ENCODE data around the gene NET1. TPM values are rescaled to one million over a fixed set of nuclear protein-coding genes. Genes with fewer than 3 reads are reported as not detected.

The NET1 gene
- total RNA-seq, 1 donor from 2014 or later: 113 TPM

- H3K36me3 ChIP-seq (ENCODE audit: control insufficient read depth, insufficient read depth, low read length): no peaks in the 10 kb centered on the region
- no peaks in the 10 kb centered on the region for H3K27me3 ChIP-seq (ENCODE audit: control insufficient read depth, insufficient read depth, low read length)
- no peak for TF ChIP-seq CTCF (IDR thresholded peaks at IDR 0.05; ENCODE audit: insufficient read depth, low read length, poor library complexity, severe bottlenecking)
- peak overlapping the region; percentile 87 for H3K4me3 ChIP-seq (ENCODE audit: low read depth, low read length)
- DNase-seq (ENCODE audit: low read depth): no peak
Observed at GRCh38 chr10:5448333-5449001, 36.1 kb downstream of the NET1 start.

GRCh38 chr10:5449227-5449626 lies 36.9 kb downstream of the NET1 start:
- no peak for DNase-seq (ENCODE audit: low read depth)
- Histone ChIP-seq H3K4me3 (ENCODE audit: low read depth, low read length) (peak overlapping the region; percentile 87), H3K27me3 (ENCODE audit: control insufficient read depth, insufficient read depth, low read length) (no peaks in the 10 kb centered on the region), H3K36me3 (ENCODE audit: control insufficient read depth, insufficient read depth, low read length) (no peaks in the 10 kb centered on the region)
- no peak for TF ChIP-seq CTCF (IDR thresholded peaks at IDR 0.05; ENCODE audit: insufficient read depth, low read length, poor library complexity, severe bottlenecking)

GRCh38 chr10:5449823-5450222 lies 37.5 kb downstream of the NET1 start:
- no peaks in the 10 kb centered on the region for H3K27me3 ChIP-seq (ENCODE audit: control insufficient read depth, insufficient read depth, low read length)
- peak overlapping the region; percentile 19 for H3K4me3 ChIP-seq (ENCODE audit: low read depth, low read length)
- no peak for DNase-seq (ENCODE audit: low read depth)
- peak; percentile 29 for TF ChIP-seq CTCF (IDR thresholded peaks at IDR 0.05; ENCODE audit: insufficient read depth, low read length, poor library complexity, severe bottlenecking)
- peaks cover under 1% of the 10 kb centered on the region for H3K36me3 ChIP-seq (ENCODE audit: control insufficient read depth, insufficient read depth, low read length)

GRCh38 chr10:5450605-5451384 lies 38.4 kb downstream of the NET1 start:
- no peak overlapping the region for H3K4me3 ChIP-seq (ENCODE audit: low read depth, low read length)
- peaks cover 2% of the 10 kb centered on the region for H3K36me3 ChIP-seq (ENCODE audit: control insufficient read depth, insufficient read depth, low read length)

GRCh38 chr10:5453749-5454489 lies 41.6 kb downstream of the NET1 start:
- no peak for DNase-seq (ENCODE audit: low read depth)
- peaks cover 5% of the 10 kb centered on the region for H3K36me3 ChIP-seq (ENCODE audit: control insufficient read depth, insufficient read depth, low read length)
- no peaks in the 10 kb centered on the region for H3K27me3 ChIP-seq (ENCODE audit: control insufficient read depth, insufficient read depth, low read length)
- TF ChIP-seq CTCF (IDR thresholded peaks at IDR 0.05; ENCODE audit: insufficient read depth, low read length, poor library complexity, severe bottlenecking): no peak
- H3K4me3 ChIP-seq (ENCODE audit: low read depth, low read length): no peak overlapping the region

More at GRCh38 chr10:5450605-5451384, 38.4 kb downstream of the NET1 start:
- DNase-seq (ENCODE audit: low read depth): no peak
- no peaks in the 10 kb centered on the region for H3K27me3 ChIP-seq (ENCODE audit: control insufficient read depth, insufficient read depth, low read length)
- TF ChIP-seq CTCF (IDR thresholded peaks at IDR 0.05; ENCODE audit: insufficient read depth, low read length, poor library complexity, severe bottlenecking): no peak

All from kidney epithelial cell (primary cell).